H1 (cell line): ENCODE data around the gene TMEM150A. TPM values are rescaled to one million over a fixed set of nuclear protein-coding genes. Genes with fewer than 3 reads are reported as not detected.

Source experiments
- CTCF ChIA-PET: fragments of 300-600 bp; sonication (Branson Sonifier 250); formaldehyde crosslinking; loops from one replicate; lab custom pipeline; 2021; ENCODE audit not compliant: partially characterized antibody; lab: Charles Lee
- POLR2A ChIA-PET: fragments of 300-600 bp; sonication (Branson Sonifier 250); formaldehyde crosslinking; loops from one replicate; lab custom pipeline; 2021; ENCODE audit warnings: inconsistent platforms; ENCODE audit not compliant: partially characterized antibody; lab: Charles Lee
- DNase-seq, 2 experiments: peaks; one replicate each; pipeline versions ENCODE4 v3.0.0 to v3.0.0-alpha.2; 2010 to 2022; ENCODE audit warnings: low spot score in 2 of 2, low read depth in 1 of 2, mixed read lengths in 1 of 2
- FAIRE-seq: peaks from 2 replicates; lab custom pipeline; 2011; peaks lifted over from hg19 to GRCh38; lab: Jason Lieb, UNC
- H2AFZ ChIP-seq: 2 replicates; pipeline ENCODE4 v1.8.1; 2012; ENCODE audit warnings: low read length, inconsistent platforms
- H2AK5ac ChIP-seq: 2 replicates; pipeline ENCODE4 v1.6.1; 2013; ENCODE audit warnings: low read depth, low read length
- H2BK120ac ChIP-seq: replicated peaks from 2 replicates; pipeline ENCODE3; 2013; ENCODE audit warnings: low read depth, low read length, inconsistent platforms
- H2BK12ac ChIP-seq: 2 replicates; pipeline ENCODE4 v1.6.1; 2013; ENCODE audit warnings: low read depth, low read length
- H2BK15ac ChIP-seq: 2 replicates; pipeline ENCODE4 v1.6.1; 2013; ENCODE audit warnings: low read length
- H2BK20ac ChIP-seq: 2 replicates; pipeline ENCODE4 v1.6.1; 2013; ENCODE audit warnings: low read length
- H2BK5ac ChIP-seq: 2 replicates; pipeline ENCODE4 v1.6.1; 2013; ENCODE audit warnings: low read depth, low read length
- H3K14ac ChIP-seq: 2 replicates; pipeline ENCODE4 v1.6.1; 2013; ENCODE audit warnings: inconsistent platforms; ENCODE audit not compliant: insufficient read length
- H3K18ac ChIP-seq: 2 replicates; pipeline ENCODE4 v1.6.1; 2013; ENCODE audit warnings: low read length; ENCODE audit errors: extremely low read depth
- H3K23ac ChIP-seq: 2 replicates; pipeline ENCODE4 v1.6.1; 2013; ENCODE audit warnings: inconsistent platforms; ENCODE audit not compliant: insufficient read length
- H3K23me2 ChIP-seq: 2 replicates; pipeline ENCODE4 v1.6.1; 2013; ENCODE audit warnings: low read depth, low read length
- H3K27ac ChIP-seq: 2 replicates; pipeline ENCODE4 v1.6.1; 2011; ENCODE audit warnings: low read depth, low read length, inconsistent platforms
- H3K27me3 ChIP-seq, 4 experiments: replicated peaks in 1 of 4; 1 replicate in 1 of 4; 2 replicates in 3 of 4; pipeline versions ENCODE4 v1.6.1 to v1.8.1; 2011 to 2013; ENCODE audit warnings: low read length in 3 of 4, mild to moderate bottlenecking in 3 of 4, inconsistent platforms in 2 of 4, mixed read lengths in 2 of 4, moderate library complexity in 1 of 4; ENCODE audit not compliant: control insufficient read depth in 3 of 4, insufficient read depth in 3 of 4; ENCODE audit errors: extremely low read depth in 1 of 4
- H3K36me3 ChIP-seq, 4 experiments: 2 replicates each; pipeline versions ENCODE4 v1.6.1 to v1.8.1; 2011 to 2013; ENCODE audit warnings: mild to moderate bottlenecking in 4 of 4, low read length in 3 of 4, moderate library complexity in 2 of 4, control low read depth in 1 of 4, inconsistent platforms in 1 of 4; ENCODE audit not compliant: insufficient read depth in 4 of 4, control insufficient read depth in 2 of 4
- H3K4ac ChIP-seq: replicated peaks from 2 replicates; pipeline ENCODE3; 2013; ENCODE audit warnings: low read length, low read depth, mixed read lengths, inconsistent platforms; ENCODE audit not compliant: insufficient read length
- H3K4me1 ChIP-seq, 4 experiments: replicated peaks in 1 of 4; 1 replicate in 1 of 4; 2 replicates in 3 of 4; pipeline versions ENCODE4 v1.6.1 to v1.8.1; 2011 to 2013; ENCODE audit warnings: low read length in 3 of 4, inconsistent platforms in 2 of 4, mixed read lengths in 1 of 4; ENCODE audit not compliant: insufficient read depth in 4 of 4, control insufficient read depth in 3 of 4
- H3K4me2 ChIP-seq, 2 experiments: 2 replicates each; pipeline versions ENCODE4 v1.6.1 to v1.8.1; 2011 to 2013; ENCODE audit warnings: low read depth in 2 of 2, low read length in 2 of 2, control low read depth in 1 of 2, inconsistent platforms in 1 of 2, mild to moderate bottlenecking in 1 of 2; ENCODE audit not compliant: insufficient read depth in 1 of 2
- H3K4me3 ChIP-seq, 4 experiments: fragments of 200-600, 300-600 bp in 1 of 4; sonication (generic), shearing (Covaris generic), sonication (Bioruptor Twin) in 1 of 4; 2 replicates each; pipeline versions ENCODE4 v1.5.1 to v1.8.1; 2011 to 2016; ENCODE audit warnings: low read length in 4 of 4, low read depth in 3 of 4, control low read depth in 2 of 4, inconsistent platforms in 2 of 4, mild to moderate bottlenecking in 2 of 4, mixed read lengths in 1 of 4, moderate library complexity in 1 of 4; ENCODE audit not compliant: insufficient read depth in 2 of 4; ENCODE audit errors: extremely low read depth in 1 of 4
- H3K56ac ChIP-seq: replicated peaks from 2 replicates; pipeline ENCODE3; 2013; ENCODE audit warnings: low read depth, mild to moderate bottlenecking, mixed read lengths, low read length, inconsistent platforms; ENCODE audit not compliant: insufficient read length
- H3K79me1 ChIP-seq: 2 replicates; pipeline ENCODE4 v1.6.1; 2013; ENCODE audit warnings: low read depth, low read length, control low read depth
- H3K79me2 ChIP-seq, 2 experiments: 2 replicates each; pipeline versions ENCODE4 v1.6.1 to v1.8.1; 2012 to 2013; ENCODE audit warnings: low read length in 2 of 2, mild to moderate bottlenecking in 2 of 2, inconsistent platforms in 1 of 2; ENCODE audit not compliant: insufficient read depth in 2 of 2, control insufficient read depth in 1 of 2
- H3K9ac ChIP-seq, 4 experiments: replicated peaks in 1 of 4; 1 replicate in 1 of 4; 2 replicates in 3 of 4; pipeline versions ENCODE4 v1.6.1 to v1.8.1; 2011 to 2013; ENCODE audit warnings: low read depth in 3 of 4, low read length in 3 of 4, control low read depth in 2 of 4, mild to moderate bottlenecking in 2 of 4, moderate library complexity in 2 of 4, inconsistent platforms in 1 of 4; ENCODE audit errors: extremely low read depth in 1 of 4
- H3K9me3 ChIP-seq, 2 experiments: 2 replicates each; pipeline versions ENCODE4 v1.6.1 to v1.8.1; 2012 to 2013; ENCODE audit warnings: mild to moderate bottlenecking in 2 of 2, moderate library complexity in 2 of 2, control low read depth in 1 of 2, inconsistent platforms in 1 of 2, low read depth in 1 of 2, low read length in 1 of 2, mixed read lengths in 1 of 2; ENCODE audit not compliant: insufficient read depth in 2 of 2
- H4K20me1 ChIP-seq, 2 experiments: replicated peaks in 1 of 2; 2 replicates each; pipeline versions ENCODE3 to v1.8.1; 2011 to 2013; ENCODE audit warnings: inconsistent platforms in 2 of 2, low read length in 2 of 2, mild to moderate bottlenecking in 1 of 2; ENCODE audit not compliant: insufficient read depth in 2 of 2, control insufficient read depth in 1 of 2
- H4K5ac ChIP-seq: 2 replicates; pipeline ENCODE4 v1.6.1; 2013; ENCODE audit warnings: low read length, low read depth, mixed read lengths, inconsistent platforms; ENCODE audit not compliant: insufficient read length
- H4K8ac ChIP-seq: 2 replicates; pipeline ENCODE4 v1.8.0; 2013; ENCODE audit warnings: mild to moderate bottlenecking, moderate library complexity, low read length, inconsistent platforms; ENCODE audit not compliant: insufficient read depth; ENCODE audit errors: extremely low read depth
- H4K91ac ChIP-seq: replicated peaks from 2 replicates; pipeline ENCODE3; 2013; ENCODE audit warnings: low read length, mixed read lengths, inconsistent platforms; ENCODE audit not compliant: insufficient read length
- EZH2 ChIP-seq: fragments of 200-600 bp; sonication (generic); IDR thresholded peaks from 2 replicates; pipeline ENCODE4 v1.7.1; 2012; ENCODE audit warnings: low read depth, mild to moderate bottlenecking, moderate library complexity, low read length, inconsistent platforms; ENCODE audit not compliant: severe bottlenecking
- WGBS, 2 experiments: shearing (Covaris generic) in 1 of 2; methylation state at CpG; one replicate each; pipeline versions ENCODE4 v1.1.6 to v1.1.7; 2013 to 2015; ENCODE audit warnings: low lambda C conversion rate in 2 of 2, mixed read lengths in 2 of 2, inconsistent platforms in 1 of 2, low coverage in 1 of 2, missing lambda C conversion rate in 1 of 2; ENCODE audit not compliant: insufficient replicate concordance in 2 of 2, insufficient coverage in 1 of 2, insufficient read length in 1 of 2; ENCODE audit errors: extremely low coverage in 1 of 2, missing lambda C conversion rate in 1 of 2; 5-methylcytosine and 5-hydroxymethylcytosine counted together
- polyA plus RNA-seq, 7 experiments: library from polyadenylated mRNA; depleted of rRNA in 3 of 7; stranded (reverse) in 5 of 7; unstranded in 2 of 7; fragments of >200 nt in 5 of 7; fragments of 200-250 nt in 2 of 7; gene quantifications; 1 replicate in 5 of 7; 2 replicates in 1 of 7; 4 replicates in 1 of 7; pipeline versions ENCODE4 v1.2.1 to v1.2.3, GENCODE V29; 2011 to 2013; ENCODE audit warnings: missing spikeins in 2 of 7, mixed read lengths in 2 of 7
- total RNA-seq: library from RNA; stranded (reverse); fragmentation: NEBNext Ultra II Directional; extraction: Animal tissue kit (Norgen Biotek cat#: 25700); gene quantifications from 2 replicates; pipeline ENCODE4 v1.2.1, GENCODE V29; 2021

TMEM150A gene
- total and polyA plus RNA-seq, 2 of the 8 experiments (the other 6 are each of a cell fraction or from before 2014, with no cell fraction given): 19.8 to 29.9 TPM

DNA sequence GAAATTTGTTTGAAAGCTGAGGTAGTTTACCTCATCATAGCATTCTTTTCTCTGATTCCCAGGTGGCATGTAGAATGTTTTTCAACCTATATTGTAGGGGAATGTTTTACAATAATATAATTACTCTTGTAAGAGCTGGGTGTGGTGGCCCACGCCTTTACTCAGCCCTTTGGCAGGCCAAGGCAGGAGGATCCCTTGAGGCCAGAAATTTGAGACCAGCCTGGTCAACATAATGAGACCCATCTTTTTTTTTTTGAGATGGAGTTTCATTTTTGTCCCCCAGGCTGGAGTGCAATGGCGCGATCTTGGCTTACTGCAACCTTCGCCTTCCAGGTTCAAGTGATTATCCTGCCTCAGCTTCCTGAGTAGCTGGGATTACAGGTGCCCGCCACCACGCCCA, 17.1 kb upstream of the TMEM150A start:
- H3K9me3 ChIP-seq: no peaks in the 10 kb centered on the region
- no peak overlapping the region for H2AFZ ChIP-seq
- H3K4me1 ChIP-seq: peaks cover 0 to 5% (median 2%) of the 10 kb centered on the region in 4 experiments; a peak in 3 of 7 replicates
- no peak overlapping the region for H3K4ac ChIP-seq
- H3K9ac ChIP-seq: no peak overlapping the region
- H4K5ac ChIP-seq: no peak overlapping the region
- no peak for DNase-seq
- TF ChIP-seq EZH2: no peak
- TF ChIP-seq, all 59 proteins: peak for 0
- Histone ChIP-seq H3K4me3 (no peak overlapping the region), H3K79me1 (peaks cover 5% of the 10 kb centered on the region), H2BK12ac (no peak overlapping the region), H3K4me2 (no peak overlapping the region), H3K23me2 (no peaks in the 10 kb centered on the region), H2BK20ac (no peak overlapping the region), H4K8ac (no peak overlapping the region), H3K14ac (no peak overlapping the region), H3K23ac (no peak overlapping the region), H3K27me3 (no peaks in the 10 kb centered on the region), H3K18ac (no peak overlapping the region), H3K56ac (no peak overlapping the region), H4K91ac (no peak overlapping the region), H2AK5ac (no peak overlapping the region), H3K27ac (no peak overlapping the region), H3K36me3 (peaks cover 25 to 57% (median 35%) of the 10 kb centered on the region in 4 experiments), H2BK15ac (no peak overlapping the region), H3K79me2 (peaks cover 11 to 33% of the 10 kb centered on the region in 2 experiments), H2BK5ac (no peak overlapping the region), H4K20me1 (peaks cover 0 to 14% of the 10 kb centered on the region in 2 experiments), H2BK120ac (no peak overlapping the region)
- WGBS, 2 experiments: 98% methylated on average over 6 of the region's 6 CpGs; no CpG with 5 or more reads in 1 of the 2 experiments
- CTCF ChIA-PET: interaction anchor here (0.7 to 1.4 kb wide), 5 partner anchors 8 to 68 kb away, joined by 3 to 6 read pairs (median 4); partner anchors contain the start of gene C2orf68
- FAIRE-seq: no peak
- POLR2A ChIA-PET: interaction anchor here (0.7 to 4.1 kb wide), 7 partner anchors 8 to 24 kb away, joined by 3 to 30 read pairs (median 7); partner anchors contain the start of genes C2orf68 and RNF181
